COLO829 (cell line): ENCODE data around the gene FAM170B.

Experiments used
- DNase-seq: peaks from one replicate; pipeline ENCODE4 v3.0.0; 2012; ENCODE audit warnings: low spot score

The FAM170B gene

GRCh38 chr10:49168831-49169500 lies 35.1 kb upstream of the FAM170B start:
- no peak for DNase-seq

GRCh38 chr10:49168171-49168540 lies 34.3 kb upstream of the FAM170B start:
- DNase-seq, result no peak

- no peak for DNase-seq
Observed at GRCh38 chr10:49167425-49168170, 33.8 kb upstream of the FAM170B start.

- no peak for DNase-seq
Observed at GRCh38 chr10:49166484-49167400, 32.9 kb upstream of the FAM170B start.

GRCh38 chr10:49165821-49166483 lies 32.1 kb upstream of the FAM170B start:
- DNase-seq, result no peak

GRCh38 chr10:49165259-49165658 lies 31.4 kb upstream of the FAM170B start:
- DNase-seq, result no peak

- no peak for DNase-seq
Observed at GRCh38 chr10:49164559-49165188, 30.9 kb upstream of the FAM170B start.

- peak; percentile 20 for DNase-seq
Observed at GRCh38 chr10:49163741-49164140, 29.9 kb upstream of the FAM170B start.

- DNase-seq, result no peak
Observed at GRCh38 chr10:49162761-49163310, 29.0 kb upstream of the FAM170B start.

GRCh38 chr10:49162063-49162462 lies 28.2 kb upstream of the FAM170B start:
- DNase-seq, result no peak

GRCh38 chr10:49161411-49161997 lies 27.7 kb upstream of the FAM170B start:
- DNase-seq, result no peak

GRCh38 chr10:49160814-49161213 lies 27.0 kb upstream of the FAM170B start:
- no peak for DNase-seq

GRCh38 chr10:49160110-49160509 lies 26.3 kb upstream of the FAM170B start:
- DNase-seq, result no peak

GRCh38 chr10:49158915-49159314 lies 25.1 kb upstream of the FAM170B start:
- DNase-seq, result no peak

GRCh38 chr10:49158404-49158803 lies 24.6 kb upstream of the FAM170B start:
- no peak for DNase-seq

- DNase-seq, result no peak
Observed at GRCh38 chr10:49157229-49157628, 23.4 kb upstream of the FAM170B start.

- DNase-seq, result no peak
Observed at GRCh38 chr10:49154641-49155040, 20.8 kb upstream of the FAM170B start.

- DNase-seq, result no peak
Observed at GRCh38 chr10:49153971-49154370, 20.1 kb upstream of the FAM170B start.

- no peak for DNase-seq
Observed at GRCh38 chr10:49153115-49153514, 19.3 kb upstream of the FAM170B start.

- no peak for DNase-seq
Observed at GRCh38 chr10:49152663-49153062, 18.8 kb upstream of the FAM170B start.

GRCh38 chr10:49152037-49152436 lies 18.2 kb upstream of the FAM170B start:
- no peak for DNase-seq
